OCI-LY1 (cell line): ENCODE data around the gene INSRR.

Experiments
- H2AFZ ChIP-seq: fragments of 200-600 bp; sonication (generic), shearing (Covaris generic); 2 replicates; pipeline ENCODE4 v1.6.0; 2014; ENCODE audit warnings: antibody characterized with exemption, mild to moderate bottlenecking, low read length
- H3F3A ChIP-seq: fragments of 200-600 bp; sonication (generic), shearing (Covaris generic); 2 replicates; pipeline ENCODE4 v1.6.0; 2014; ENCODE audit warnings: mild to moderate bottlenecking, antibody characterized with exemption, low read length, moderate library complexity; ENCODE audit not compliant: insufficient read depth
- H3K27ac ChIP-seq: fragments of 200-600 bp; sonication (generic); 2 replicates; pipeline ENCODE4 v1.5.1; 2014; ENCODE audit warnings: low read length, mixed run types, mild to moderate bottlenecking, low read depth; ENCODE audit not compliant: poor library complexity, severe bottlenecking
- H3K27me3 ChIP-seq: fragments of 200-600 bp; sonication (generic); 2 replicates; pipeline ENCODE4 v1.6.0; 2014; ENCODE audit warnings: antibody characterized with exemption, mild to moderate bottlenecking, low read length, moderate library complexity; ENCODE audit not compliant: insufficient read depth
- H3K36me3 ChIP-seq: fragments of 200-600 bp; sonication (generic); 2 replicates; pipeline ENCODE4 v1.6.1; 2014; ENCODE audit warnings: mild to moderate bottlenecking, antibody characterized with exemption, low read length, moderate library complexity, mixed read lengths; ENCODE audit not compliant: insufficient read depth
- H3K4me1 ChIP-seq: fragments of 200-600 bp; sonication (generic); 2 replicates; pipeline ENCODE4 v1.5.1; 2014; ENCODE audit warnings: mild to moderate bottlenecking, low read length, moderate library complexity; ENCODE audit not compliant: insufficient read depth, severe bottlenecking
- H3K4me2 ChIP-seq: fragments of 200-600 bp; sonication (generic), shearing (Covaris generic); 2 replicates; pipeline ENCODE4 v1.6.1; 2014; ENCODE audit warnings: low read length
- H3K4me3 ChIP-seq: fragments of 200-600 bp; sonication (generic); 2 replicates; pipeline ENCODE4 v1.5.1; 2014; ENCODE audit warnings: low read length, low read depth, mild to moderate bottlenecking, mixed read lengths; ENCODE audit not compliant: poor library complexity, severe bottlenecking
- H3K79me2 ChIP-seq: fragments of 200-600 bp; shearing (Covaris generic); 2 replicates; pipeline ENCODE4 v1.6.1; 2016; ENCODE audit warnings: mixed run types, low read length, mixed read lengths; ENCODE audit not compliant: insufficient read depth
- H3K9ac ChIP-seq: fragments of 200-600 bp; sonication (generic), shearing (Covaris generic); 2 replicates; pipeline ENCODE4 v1.6.1; 2014; ENCODE audit warnings: mild to moderate bottlenecking, low read length, mixed read lengths
- H3K9me2 ChIP-seq: fragments of 200-600 bp; sonication (generic), shearing (Covaris generic); 2 replicates; pipeline ENCODE4 v1.6.1; 2014; ENCODE audit warnings: low read depth, mild to moderate bottlenecking, low read length, mixed read lengths
- H3K9me3 ChIP-seq: fragments of 200-600 bp; shearing (Covaris generic); 2 replicates; pipeline ENCODE4 v1.6.1; 2014; ENCODE audit warnings: low read length, mixed read lengths
- H4K20me1 ChIP-seq: fragments of 200-600 bp; sonication (generic), shearing (Covaris generic); 2 replicates; pipeline ENCODE4 v1.6.0; 2016; ENCODE audit warnings: mild to moderate bottlenecking, low read length; ENCODE audit not compliant: insufficient read depth
- EZH2 ChIP-seq: fragments of 200-600 bp; sonication (generic), shearing (Covaris generic); IDR thresholded peaks from 2 replicates; pipeline ENCODE4 v1.8.0; 2017; ENCODE audit warnings: borderline replicate concordance, mixed run types, mild to moderate bottlenecking, antibody characterized with exemption, low read length, moderate library complexity, mixed read lengths
- TF ChIP-seq, protein P1 (sequence below): fragments of 200-600 bp; sonication (generic), shearing (Covaris generic); IDR thresholded peaks from 2 replicates; pipeline ENCODE4 v1.5.1; 2017; ENCODE audit warnings: mild to moderate bottlenecking, antibody characterized with exemption, low read length, moderate library complexity, mixed read lengths

The INSRR gene

DNA sequence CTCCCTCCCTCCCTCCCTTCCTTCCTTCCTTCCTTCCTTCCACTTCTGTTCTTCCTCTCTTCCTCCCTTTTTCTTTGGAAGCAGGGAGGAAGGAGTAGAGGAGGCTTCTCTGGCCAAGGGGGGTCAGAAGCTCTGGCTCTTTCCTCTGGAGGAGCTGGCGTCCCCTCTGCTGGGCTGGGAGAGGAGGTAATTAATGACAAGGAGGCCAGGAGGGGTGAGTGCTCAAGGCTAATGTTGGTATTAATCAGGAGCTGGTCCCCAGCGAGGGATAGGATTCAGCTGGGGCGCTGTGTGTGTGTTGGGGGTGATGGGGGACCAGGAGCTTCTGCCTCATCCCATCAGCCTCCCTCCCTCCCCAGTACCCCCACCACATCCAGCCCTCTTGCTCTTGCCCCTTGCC, 28.4 kb upstream of the INSRR start:
- no peaks in the 10 kb centered on the region for H3K4me1 ChIP-seq

GRCh38 chr1:156886583-156887281, 27.8 kb upstream of the INSRR start:
- no peak for TF ChIP-seq EZH2
- TF ChIP-seq, protein P1, sequence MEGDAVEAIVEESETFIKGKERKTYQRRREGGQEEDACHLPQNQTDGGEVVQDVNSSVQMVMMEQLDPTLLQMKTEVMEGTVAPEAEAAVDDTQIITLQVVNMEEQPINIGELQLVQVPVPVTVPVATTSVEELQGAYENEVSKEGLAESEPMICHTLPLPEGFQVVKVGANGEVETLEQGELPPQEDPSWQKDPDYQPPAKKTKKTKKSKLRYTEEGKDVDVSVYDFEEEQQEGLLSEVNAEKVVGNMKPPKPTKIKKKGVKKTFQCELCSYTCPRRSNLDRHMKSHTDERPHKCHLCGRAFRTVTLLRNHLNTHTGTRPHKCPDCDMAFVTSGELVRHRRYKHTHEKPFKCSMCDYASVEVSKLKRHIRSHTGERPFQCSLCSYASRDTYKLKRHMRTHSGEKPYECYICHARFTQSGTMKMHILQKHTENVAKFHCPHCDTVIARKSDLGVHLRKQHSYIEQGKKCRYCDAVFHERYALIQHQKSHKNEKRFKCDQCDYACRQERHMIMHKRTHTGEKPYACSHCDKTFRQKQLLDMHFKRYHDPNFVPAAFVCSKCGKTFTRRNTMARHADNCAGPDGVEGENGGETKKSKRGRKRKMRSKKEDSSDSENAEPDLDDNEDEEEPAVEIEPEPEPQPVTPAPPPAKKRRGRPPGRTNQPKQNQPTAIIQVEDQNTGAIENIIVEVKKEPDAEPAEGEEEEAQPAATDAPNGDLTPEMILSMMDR = no peak
- H2AFZ ChIP-seq = no peak overlapping the region
- H3K9me3 ChIP-seq = no peaks in the 10 kb centered on the region
- no peaks in the 10 kb centered on the region for H3K79me2 ChIP-seq
- H3K9me2 ChIP-seq = no peaks in the 10 kb centered on the region
- no peaks in the 10 kb centered on the region for H3F3A ChIP-seq
- no peak overlapping the region for H3K4me2 ChIP-seq
- no peak overlapping the region for H3K9ac ChIP-seq
- no peak overlapping the region for H3K4me3 ChIP-seq
- H4K20me1 ChIP-seq = no peaks in the 10 kb centered on the region
- H3K27ac ChIP-seq = no peak overlapping the region
- no peaks in the 10 kb centered on the region for H3K4me1 ChIP-seq
- no peaks in the 10 kb centered on the region for H3K36me3 ChIP-seq
- 0 out of 2 replicates have a peak, but pooled peaks cover 7% of the 10 kb centered on the region for H3K27me3 ChIP-seq

More for the DNA sequence above, 28.4 kb upstream of the INSRR start:
- Histone ChIP-seq H3F3A (no peaks in the 10 kb centered on the region), H3K4me2 (no peak overlapping the region), H4K20me1 (no peaks in the 10 kb centered on the region), H3K27ac (no peak overlapping the region), H3K9me3 (no peaks in the 10 kb centered on the region), H3K9ac (no peak overlapping the region), H2AFZ (no peak overlapping the region), H3K4me3 (no peak overlapping the region), H3K27me3 (0 out of 2 replicates have a peak, but pooled peaks cover 7% of the 10 kb centered on the region), H3K9me2 (no peaks in the 10 kb centered on the region), H3K36me3 (no peaks in the 10 kb centered on the region), H3K79me2 (no peaks in the 10 kb centered on the region)
- TF ChIP-seq EZH2 = no peak
- TF ChIP-seq, protein P1 = no peak

DNA sequence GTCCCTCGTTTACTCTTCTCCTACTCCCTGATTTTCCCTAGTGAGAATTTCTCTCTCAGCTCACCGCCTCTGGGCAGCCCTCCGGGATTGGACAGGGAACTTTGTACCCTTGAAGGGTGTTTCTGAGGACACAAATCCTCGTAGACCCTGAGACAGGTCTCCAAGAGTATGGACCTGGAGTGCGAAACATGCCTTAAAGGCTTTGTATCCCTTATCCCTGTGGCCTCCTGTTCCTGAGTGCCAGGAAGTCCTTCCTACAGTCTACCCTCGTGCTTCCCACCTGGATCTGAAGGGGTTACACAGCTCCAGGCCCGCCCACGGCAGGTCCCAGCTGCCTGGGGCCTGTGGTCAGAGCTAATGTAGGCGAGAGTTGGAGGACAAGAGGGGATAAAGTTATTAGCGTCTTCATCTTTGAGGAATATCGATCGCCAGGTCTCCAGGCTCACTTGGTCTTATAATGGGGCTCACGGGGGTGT, 27.0 kb upstream of the INSRR start:
- no peaks in the 10 kb centered on the region for H3K36me3 ChIP-seq
- no peaks in the 10 kb centered on the region for H3K9me3 ChIP-seq
- H3K4me2 ChIP-seq = no peak overlapping the region
- H3K9ac ChIP-seq = no peak overlapping the region
- H3F3A ChIP-seq = no peaks in the 10 kb centered on the region
- no peaks in the 10 kb centered on the region for H4K20me1 ChIP-seq
- TF ChIP-seq, protein P1 = no peak
- TF ChIP-seq EZH2 = no peak
- H3K79me2 ChIP-seq = no peaks in the 10 kb centered on the region
- H3K27ac ChIP-seq = no peak overlapping the region
- no peak overlapping the region for H3K4me3 ChIP-seq
- no peak overlapping the region for H2AFZ ChIP-seq
- H3K9me2 ChIP-seq = no peaks in the 10 kb centered on the region
- H3K4me1 ChIP-seq = no peaks in the 10 kb centered on the region
- H3K27me3 ChIP-seq = 0 out of 2 replicates have a peak, but pooled peaks cover 7% of the 10 kb centered on the region
